ENCODE measurements around the gene FOXL1. TPM values are rescaled to one million over a fixed set of nuclear protein-coding genes. Genes with fewer than 3 reads are reported as not detected.
A peak's percentile ranks its signal among the peaks of the same experiment; 100 is the strongest.

FOXL1 gene
- total and polyA plus RNA-seq, 2 experiments from 2014 or later, result 0.61 to 4.2 TPM

DNA sequence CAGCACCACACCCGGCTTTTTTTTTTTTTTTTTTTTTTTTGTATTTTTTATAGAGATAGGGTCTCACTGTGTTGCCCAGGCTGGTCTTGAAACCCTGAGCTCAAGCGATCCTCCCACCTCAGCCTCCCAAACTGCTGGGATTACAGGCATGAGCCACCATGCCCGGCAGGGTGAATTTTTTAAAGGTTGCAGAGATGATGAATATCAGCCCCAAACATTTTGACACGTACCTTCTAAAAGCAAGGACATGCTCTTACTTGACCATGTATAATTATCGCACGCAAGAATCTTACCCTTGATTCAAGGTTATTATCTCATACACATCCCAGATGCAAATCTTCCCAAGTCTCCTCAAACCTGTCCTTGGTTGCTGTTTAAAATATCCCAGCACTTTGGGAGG lies 16.0 kb upstream of the FOXL1 start:
- no peaks in the 10 kb centered on the region for H3K9me3 ChIP-seq (ENCODE audit: low read depth)
- H3K4me3 ChIP-seq, result no peak overlapping the region
- no peaks in the 10 kb centered on the region for H3K36me3 ChIP-seq
- TF ChIP-seq, protein P1, sequence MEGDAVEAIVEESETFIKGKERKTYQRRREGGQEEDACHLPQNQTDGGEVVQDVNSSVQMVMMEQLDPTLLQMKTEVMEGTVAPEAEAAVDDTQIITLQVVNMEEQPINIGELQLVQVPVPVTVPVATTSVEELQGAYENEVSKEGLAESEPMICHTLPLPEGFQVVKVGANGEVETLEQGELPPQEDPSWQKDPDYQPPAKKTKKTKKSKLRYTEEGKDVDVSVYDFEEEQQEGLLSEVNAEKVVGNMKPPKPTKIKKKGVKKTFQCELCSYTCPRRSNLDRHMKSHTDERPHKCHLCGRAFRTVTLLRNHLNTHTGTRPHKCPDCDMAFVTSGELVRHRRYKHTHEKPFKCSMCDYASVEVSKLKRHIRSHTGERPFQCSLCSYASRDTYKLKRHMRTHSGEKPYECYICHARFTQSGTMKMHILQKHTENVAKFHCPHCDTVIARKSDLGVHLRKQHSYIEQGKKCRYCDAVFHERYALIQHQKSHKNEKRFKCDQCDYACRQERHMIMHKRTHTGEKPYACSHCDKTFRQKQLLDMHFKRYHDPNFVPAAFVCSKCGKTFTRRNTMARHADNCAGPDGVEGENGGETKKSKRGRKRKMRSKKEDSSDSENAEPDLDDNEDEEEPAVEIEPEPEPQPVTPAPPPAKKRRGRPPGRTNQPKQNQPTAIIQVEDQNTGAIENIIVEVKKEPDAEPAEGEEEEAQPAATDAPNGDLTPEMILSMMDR (IDR thresholded peaks at IDR 0.05; ENCODE audit: low read depth, low read length), result no peak
- H3K27ac ChIP-seq, result no peak overlapping the region
- DNase-seq (ENCODE audit: low read depth in 1 of 2, low spot score in 1 of 2), result no peak
- peaks cover 5% of the 10 kb centered on the region for H3K4me1 ChIP-seq (ENCODE audit: low read depth)
- H3K27me3 ChIP-seq, result peaks cover 26% of the 10 kb centered on the region

DNA sequence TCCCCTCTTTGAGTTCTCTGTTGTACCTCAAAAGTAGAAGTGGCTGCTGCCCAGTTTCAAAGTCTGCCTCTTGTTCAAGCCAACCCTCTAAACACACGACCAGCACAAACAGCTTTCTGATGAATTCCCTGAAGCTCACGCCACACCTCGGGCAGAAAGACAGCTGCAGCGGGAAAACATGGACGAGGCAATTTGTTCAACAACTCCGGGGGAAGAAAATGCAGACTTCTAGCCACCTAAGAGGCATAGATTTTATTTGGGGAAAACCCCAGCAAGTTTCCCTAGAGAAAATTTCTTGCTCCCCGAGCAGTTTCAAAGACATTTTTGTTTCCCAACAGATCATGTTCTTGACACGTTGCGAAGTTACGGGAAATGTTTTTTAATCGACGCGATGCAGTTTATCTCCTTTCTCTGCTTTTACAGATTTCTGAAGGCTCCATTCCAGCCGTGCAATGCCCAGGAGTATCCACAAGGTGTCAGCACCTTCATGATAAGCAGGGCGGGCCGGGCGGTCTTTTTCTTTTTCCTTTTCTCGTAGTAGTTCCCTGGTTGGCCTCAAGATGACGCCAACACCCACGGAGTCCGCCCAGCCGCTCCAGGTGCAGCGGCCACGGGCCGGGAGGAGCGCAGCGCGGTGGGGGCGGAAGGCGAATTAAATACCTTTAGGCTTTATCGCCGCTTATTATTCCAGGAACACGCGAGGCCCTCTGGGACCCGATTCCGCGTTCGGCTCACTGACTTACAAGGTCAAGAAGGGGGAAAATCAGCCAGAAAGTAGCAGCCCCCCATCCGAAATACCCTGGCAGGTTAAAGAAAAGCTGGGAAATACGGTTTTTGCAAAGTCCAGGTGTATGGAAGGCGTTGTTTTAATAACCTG lies 14.6 kb upstream of the FOXL1 start:
- Histone ChIP-seq H3K27ac (peak overlapping the region; percentile 18), H3K27me3 (peaks cover 39% of the 10 kb centered on the region), H3K4me3 (peak overlapping the region; percentile 24), H3K36me3 (no peaks in the 10 kb centered on the region), H3K9me3 (ENCODE audit: low read depth) (no peaks in the 10 kb centered on the region), H3K4me1 (ENCODE audit: low read depth) (peaks cover 5% of the 10 kb centered on the region)
- DNase-seq (ENCODE audit: low read depth in 1 of 2, low spot score in 1 of 2), result peak; percentile 94 to 95
- TF ChIP-seq, protein P1 (IDR thresholded peaks at IDR 0.05; ENCODE audit: low read depth, low read length), result peak; percentile 100

DNA sequence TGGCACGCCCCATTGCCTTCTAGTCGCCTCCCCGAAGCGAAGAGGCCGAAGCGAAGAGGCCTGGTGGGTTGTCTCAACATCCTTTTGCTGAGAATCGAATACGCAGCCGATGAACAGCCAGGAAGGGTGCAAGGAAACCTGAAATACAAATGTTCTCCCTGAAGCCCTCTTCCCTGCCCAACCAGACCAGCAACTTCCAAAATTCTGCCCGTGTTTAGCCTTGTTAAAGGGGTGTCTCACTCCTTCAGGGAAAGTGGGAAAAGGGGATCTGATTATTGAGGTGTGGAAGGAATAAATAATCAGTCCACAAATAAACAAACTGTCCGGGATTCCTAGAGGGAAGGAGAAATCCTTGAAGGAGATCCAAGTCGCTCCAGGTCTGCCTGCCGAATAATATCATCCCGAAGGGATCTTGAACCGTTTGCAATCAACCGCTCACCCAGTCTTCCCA lies 13.1 kb upstream of the FOXL1 start:
- H3K27me3 ChIP-seq, result peaks cover 54% of the 10 kb centered on the region
- TF ChIP-seq, protein P1 (IDR thresholded peaks at IDR 0.05; ENCODE audit: low read depth, low read length), result no peak
- H3K36me3 ChIP-seq, result no peaks in the 10 kb centered on the region
- no peak overlapping the region for H3K4me3 ChIP-seq
- H3K9me3 ChIP-seq (ENCODE audit: low read depth), result no peaks in the 10 kb centered on the region
- no peak overlapping the region for H3K27ac ChIP-seq
- DNase-seq (ENCODE audit: low read depth in 1 of 2, low spot score in 1 of 2), result no peak
- H3K4me1 ChIP-seq (ENCODE audit: low read depth), result peaks cover 12% of the 10 kb centered on the region

DNA sequence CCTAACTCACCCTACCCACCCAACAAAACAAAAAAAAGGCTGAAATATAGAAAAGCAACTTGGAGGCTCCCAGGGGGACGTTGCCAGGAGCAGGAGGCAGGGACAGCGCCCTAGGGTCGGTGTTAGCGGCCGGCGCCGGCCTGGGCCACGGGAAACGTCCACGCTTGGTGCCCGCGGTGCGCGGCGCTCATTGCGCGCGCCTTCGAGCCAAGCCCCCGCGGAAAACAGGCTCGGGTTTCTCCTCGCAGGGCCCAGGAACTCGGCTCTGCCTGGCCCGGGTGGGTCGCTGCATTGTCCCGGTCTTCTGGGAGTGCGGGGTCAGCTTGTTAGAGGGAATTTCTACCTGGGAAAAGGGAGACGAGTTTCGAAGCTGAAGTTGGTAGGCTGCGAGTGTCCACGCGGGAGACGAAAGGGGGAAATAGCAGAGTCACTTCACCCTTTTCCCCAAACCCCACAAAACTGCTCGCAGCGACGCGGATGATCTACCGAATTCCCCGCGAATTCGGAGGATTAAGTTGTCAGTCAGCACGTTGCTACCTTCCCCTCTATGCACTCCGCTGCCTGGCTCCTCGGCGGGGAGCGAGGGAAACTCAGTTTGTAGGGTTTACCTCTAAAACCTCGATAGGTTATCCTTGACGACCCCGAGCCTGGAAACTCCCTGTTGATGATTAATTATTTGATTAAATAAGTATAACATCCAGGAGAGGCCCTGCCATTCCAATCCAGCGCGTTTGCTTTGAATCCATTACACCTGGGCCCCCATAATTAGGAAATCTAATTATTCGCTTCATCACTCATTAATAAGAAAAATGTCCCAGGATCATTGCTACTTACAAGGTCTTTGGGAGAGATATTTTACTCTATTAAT lies 12.5 kb upstream of the FOXL1 start:
- Histone ChIP-seq H3K9me3 (ENCODE audit: low read depth) (no peaks in the 10 kb centered on the region), H3K36me3 (no peaks in the 10 kb centered on the region), H3K27ac (no peak overlapping the region), H3K27me3 (peaks cover 60% of the 10 kb centered on the region), H3K4me1 (ENCODE audit: low read depth) (peaks cover 13% of the 10 kb centered on the region), H3K4me3 (peak overlapping the region; percentile 76)
- DNase-seq (ENCODE audit: low read depth in 1 of 2, low spot score in 1 of 2), result peak in 1 of 2 donors; percentile 41
- TF ChIP-seq, protein P1 (IDR thresholded peaks at IDR 0.05; ENCODE audit: low read depth, low read length), result no peak

DNA sequence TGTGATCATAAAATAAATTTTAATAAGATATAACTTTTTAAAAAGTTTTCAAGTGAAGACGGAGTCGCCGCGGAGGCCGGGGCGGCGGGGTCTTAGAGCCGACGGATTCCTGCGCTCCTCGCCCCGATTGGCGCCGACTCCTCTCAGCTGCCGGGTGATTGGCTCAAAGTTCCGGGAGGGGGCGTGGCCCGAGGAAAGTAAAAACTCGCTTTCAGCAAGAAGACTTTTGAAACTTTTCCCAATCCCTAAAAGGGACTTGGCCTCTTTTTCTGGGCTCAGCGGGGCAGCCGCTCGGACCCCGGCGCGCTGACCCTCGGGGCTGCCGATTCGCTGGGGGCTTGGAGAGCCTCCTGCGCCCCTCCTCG lies 11.8 kb upstream of the FOXL1 start, which contains the start of gene FOXC2:
TSS of gene FOXC2 (plus strand) at position 229 of the 365 bp plus-strand sequence. CDS start 507 bp downstream, outside the sequence.
- TF ChIP-seq, protein P1 (IDR thresholded peaks at IDR 0.05; ENCODE audit: low read depth, low read length), result no peak
- H3K27ac ChIP-seq, result peak within 1 kb of the TSS; percentile 71
- H3K4me3 ChIP-seq, result peak within 1 kb of the TSS; percentile 76
- no peaks in the 10 kb centered on the region for H3K9me3 ChIP-seq (ENCODE audit: low read depth)
- peaks cover 20% of the 10 kb centered on the region for H3K4me1 ChIP-seq (ENCODE audit: low read depth)
- peak; percentile 95 for DNase-seq (ENCODE audit: low read depth in 1 of 2, low spot score in 1 of 2)
- no peaks in the 10 kb centered on the region for H3K36me3 ChIP-seq
- H3K27me3 ChIP-seq, result peaks cover 67% of the 10 kb centered on the region
